HEK293 (cell line): ENCODE measurements around the gene TGFBI.

Source experiments
- HOXA7 ChIP-seq: sonication (generic); formaldehyde crosslinking; IDR thresholded peaks from 2 replicates; pipeline ENCODE4 v1.8.1; 2022; ENCODE audit warnings: missing genetic modification reagents, borderline replicate concordance
- MYNN ChIP-seq: fragments of 450-650 bp; formaldehyde crosslinking; IDR thresholded peaks from 2 replicates; pipeline ENCODE4 v1.5.1; 2016; ENCODE audit warnings: missing biosample characterization, missing genetic modification characterization, borderline replicate concordance
- OSR2 ChIP-seq: fragments of 450-650 bp; formaldehyde crosslinking; IDR thresholded peaks from 2 replicates; pipeline ENCODE4 v1.5.1; 2016; ENCODE audit warnings: missing biosample characterization, missing genetic modification characterization
- WT1 ChIP-seq: fragments of 450-650 bp; formaldehyde crosslinking; IDR thresholded peaks from 2 replicates; pipeline ENCODE4 v1.5.1; 2016; ENCODE audit warnings: missing biosample characterization, missing genetic modification characterization
- ZNF133 ChIP-seq: fragments of 450-650 bp; formaldehyde crosslinking; IDR thresholded peaks from 2 replicates; pipeline ENCODE4 v1.5.1; 2016; ENCODE audit warnings: missing biosample characterization, missing genetic modification characterization
- ZNF274 ChIP-seq, 2 experiments: fragments of 200-500 bp in 1 of 2; fragments of 450-650 bp in 1 of 2; sonication (Bioruptor generic) in 1 of 2; formaldehyde crosslinking in 1 of 2; IDR thresholded peaks; 2 replicates each; pipeline versions ENCODE4 v1.5.1 to v1.6.1; 2014 to 2016; ENCODE audit warnings: borderline replicate concordance in 1 of 2, inconsistent platforms in 1 of 2, low read length in 1 of 2, missing biosample characterization in 1 of 2, missing genetic modification characterization in 1 of 2
- ZNF394 ChIP-seq: fragments of 450-650 bp; formaldehyde crosslinking; IDR thresholded peaks from 2 replicates; pipeline ENCODE4 v1.5.1; 2016; ENCODE audit warnings: missing biosample characterization, missing genetic modification characterization, mild to moderate bottlenecking, moderate library complexity, borderline replicate concordance
- ZNF530 ChIP-seq: fragments of 450-650 bp; formaldehyde crosslinking; IDR thresholded peaks from 2 replicates; pipeline ENCODE4 v1.5.1; 2016; ENCODE audit warnings: low read depth, missing biosample characterization, missing genetic modification characterization
- ZNF596 ChIP-seq: fragments of 450-650 bp; IDR thresholded peaks from 2 replicates; pipeline ENCODE4 v1.5.0; 2018; ENCODE audit warnings: missing biosample characterization, mild to moderate bottlenecking, missing genetic modification characterization, moderate library complexity
- ZNF707 ChIP-seq: fragments of 450-650 bp; formaldehyde crosslinking; IDR thresholded peaks from 2 replicates; pipeline ENCODE4 v1.5.1; 2016; ENCODE audit warnings: missing biosample characterization, missing genetic modification characterization
- TF ChIP-seq, protein P1 (sequence below): fragments of 450-650 bp; formaldehyde crosslinking; IDR thresholded peaks from 2 replicates; pipeline ENCODE4 v1.5.1; 2016; ENCODE audit warnings: missing biosample characterization, missing genetic modification characterization
- TF ChIP-seq, protein P2 (sequence below): fragments of 450-650 bp; formaldehyde crosslinking; IDR thresholded peaks from 2 replicates; pipeline ENCODE4 v1.5.1; 2016; ENCODE audit warnings: missing biosample characterization, missing genetic modification characterization
- TF ChIP-seq, protein P3 (sequence below): fragments of 450-650 bp; formaldehyde crosslinking; IDR thresholded peaks from 2 replicates; pipeline ENCODE4 v1.5.1; 2016; ENCODE audit warnings: missing biosample characterization, missing genetic modification characterization
- TF ChIP-seq, protein P4 (sequence below): fragments of 450-650 bp; formaldehyde crosslinking; IDR thresholded peaks from 2 replicates; pipeline ENCODE4 v1.5.1; 2016; ENCODE audit warnings: missing biosample characterization, missing genetic modification characterization

DNA sequence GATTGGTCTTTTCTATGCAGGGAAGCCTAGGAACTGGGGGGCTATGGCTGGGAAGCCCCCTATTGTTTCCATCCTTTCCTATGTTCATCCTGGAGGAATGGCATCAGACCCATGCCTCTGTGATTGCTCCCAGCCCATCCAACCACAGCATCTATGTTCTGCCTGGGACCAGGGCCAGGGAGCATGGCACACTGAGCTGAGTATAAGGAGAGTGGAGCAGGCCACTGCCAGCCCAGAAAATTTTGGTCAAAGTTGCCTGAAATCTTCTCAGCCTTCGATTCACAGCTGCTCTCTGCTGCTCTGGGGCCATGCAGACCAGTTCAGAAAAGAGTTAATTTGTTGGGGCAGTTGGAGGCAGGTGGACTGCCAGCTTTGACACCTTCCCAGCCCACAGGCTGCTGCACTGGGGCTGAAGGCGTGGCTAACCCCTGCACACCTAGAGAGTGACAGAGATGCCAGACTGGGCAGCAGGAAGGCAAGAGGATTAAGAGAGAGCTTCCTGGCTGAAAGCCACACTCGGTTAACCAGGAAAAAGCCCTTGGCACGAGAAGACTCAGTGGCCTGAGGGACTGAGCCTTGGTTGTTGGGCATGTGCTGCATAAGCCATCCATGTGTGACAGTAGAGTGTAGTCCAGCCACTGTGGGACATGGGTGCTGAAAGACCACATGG lies 12.1 kb downstream of the TGFBI start:
- TF ChIP-seq, protein P1, sequence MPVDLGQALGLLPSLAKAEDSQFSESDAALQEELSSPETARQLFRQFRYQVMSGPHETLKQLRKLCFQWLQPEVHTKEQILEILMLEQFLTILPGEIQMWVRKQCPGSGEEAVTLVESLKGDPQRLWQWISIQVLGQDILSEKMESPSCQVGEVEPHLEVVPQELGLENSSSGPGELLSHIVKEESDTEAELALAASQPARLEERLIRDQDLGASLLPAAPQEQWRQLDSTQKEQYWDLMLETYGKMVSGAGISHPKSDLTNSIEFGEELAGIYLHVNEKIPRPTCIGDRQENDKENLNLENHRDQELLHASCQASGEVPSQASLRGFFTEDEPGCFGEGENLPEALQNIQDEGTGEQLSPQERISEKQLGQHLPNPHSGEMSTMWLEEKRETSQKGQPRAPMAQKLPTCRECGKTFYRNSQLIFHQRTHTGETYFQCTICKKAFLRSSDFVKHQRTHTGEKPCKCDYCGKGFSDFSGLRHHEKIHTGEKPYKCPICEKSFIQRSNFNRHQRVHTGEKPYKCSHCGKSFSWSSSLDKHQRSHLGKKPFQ (tag by site-specific recombination) = no peak
- TF ChIP-seq ZNF596 (tag by site-specific recombination) (no peak), ZNF707 (tag by site-specific recombination) (no peak), HOXA7 (CRISPR knock-in tag) (no peak), ZNF394 (no peak), WT1 (tag by site-specific recombination) (no peak), ZNF530 (no peak), ZNF133 (tag by site-specific recombination) (no peak), OSR2 (no peak), ZNF274 (IDR thresholded peaks at IDR 0.05; ENCODE audit: low read length) (no peak), ZNF274 (tag by site-specific recombination; IDR thresholded peaks at IDR 0.05; ENCODE audit: borderline replicate concordance) (no peak), MYNN (no peak)
- TF ChIP-seq, protein P2, sequence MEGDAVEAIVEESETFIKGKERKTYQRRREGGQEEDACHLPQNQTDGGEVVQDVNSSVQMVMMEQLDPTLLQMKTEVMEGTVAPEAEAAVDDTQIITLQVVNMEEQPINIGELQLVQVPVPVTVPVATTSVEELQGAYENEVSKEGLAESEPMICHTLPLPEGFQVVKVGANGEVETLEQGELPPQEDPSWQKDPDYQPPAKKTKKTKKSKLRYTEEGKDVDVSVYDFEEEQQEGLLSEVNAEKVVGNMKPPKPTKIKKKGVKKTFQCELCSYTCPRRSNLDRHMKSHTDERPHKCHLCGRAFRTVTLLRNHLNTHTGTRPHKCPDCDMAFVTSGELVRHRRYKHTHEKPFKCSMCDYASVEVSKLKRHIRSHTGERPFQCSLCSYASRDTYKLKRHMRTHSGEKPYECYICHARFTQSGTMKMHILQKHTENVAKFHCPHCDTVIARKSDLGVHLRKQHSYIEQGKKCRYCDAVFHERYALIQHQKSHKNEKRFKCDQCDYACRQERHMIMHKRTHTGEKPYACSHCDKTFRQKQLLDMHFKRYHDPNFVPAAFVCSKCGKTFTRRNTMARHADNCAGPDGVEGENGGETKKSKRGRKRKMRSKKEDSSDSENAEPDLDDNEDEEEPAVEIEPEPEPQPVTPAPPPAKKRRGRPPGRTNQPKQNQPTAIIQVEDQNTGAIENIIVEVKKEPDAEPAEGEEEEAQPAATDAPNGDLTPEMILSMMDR (tag by site-specific recombination) = no peak
- TF ChIP-seq, protein P3, sequence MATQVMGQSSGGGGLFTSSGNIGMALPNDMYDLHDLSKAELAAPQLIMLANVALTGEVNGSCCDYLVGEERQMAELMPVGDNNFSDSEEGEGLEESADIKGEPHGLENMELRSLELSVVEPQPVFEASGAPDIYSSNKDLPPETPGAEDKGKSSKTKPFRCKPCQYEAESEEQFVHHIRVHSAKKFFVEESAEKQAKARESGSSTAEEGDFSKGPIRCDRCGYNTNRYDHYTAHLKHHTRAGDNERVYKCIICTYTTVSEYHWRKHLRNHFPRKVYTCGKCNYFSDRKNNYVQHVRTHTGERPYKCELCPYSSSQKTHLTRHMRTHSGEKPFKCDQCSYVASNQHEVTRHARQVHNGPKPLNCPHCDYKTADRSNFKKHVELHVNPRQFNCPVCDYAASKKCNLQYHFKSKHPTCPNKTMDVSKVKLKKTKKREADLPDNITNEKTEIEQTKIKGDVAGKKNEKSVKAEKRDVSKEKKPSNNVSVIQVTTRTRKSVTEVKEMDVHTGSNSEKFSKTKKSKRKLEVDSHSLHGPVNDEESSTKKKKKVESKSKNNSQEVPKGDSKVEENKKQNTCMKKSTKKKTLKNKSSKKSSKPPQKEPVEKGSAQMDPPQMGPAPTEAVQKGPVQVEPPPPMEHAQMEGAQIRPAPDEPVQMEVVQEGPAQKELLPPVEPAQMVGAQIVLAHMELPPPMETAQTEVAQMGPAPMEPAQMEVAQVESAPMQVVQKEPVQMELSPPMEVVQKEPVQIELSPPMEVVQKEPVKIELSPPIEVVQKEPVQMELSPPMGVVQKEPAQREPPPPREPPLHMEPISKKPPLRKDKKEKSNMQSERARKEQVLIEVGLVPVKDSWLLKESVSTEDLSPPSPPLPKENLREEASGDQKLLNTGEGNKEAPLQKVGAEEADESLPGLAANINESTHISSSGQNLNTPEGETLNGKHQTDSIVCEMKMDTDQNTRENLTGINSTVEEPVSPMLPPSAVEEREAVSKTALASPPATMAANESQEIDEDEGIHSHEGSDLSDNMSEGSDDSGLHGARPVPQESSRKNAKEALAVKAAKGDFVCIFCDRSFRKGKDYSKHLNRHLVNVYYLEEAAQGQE (tag by site-specific recombination) = no peak
- TF ChIP-seq, protein P4, sequence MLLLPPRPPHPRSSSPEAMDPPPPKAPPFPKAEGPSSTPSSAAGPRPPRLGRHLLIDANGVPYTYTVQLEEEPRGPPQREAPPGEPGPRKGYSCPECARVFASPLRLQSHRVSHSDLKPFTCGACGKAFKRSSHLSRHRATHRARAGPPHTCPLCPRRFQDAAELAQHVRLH (tag by site-specific recombination) = no peak
